Measurements from ENCODE around the gene PPFIA3.

PPFIA3 gene

GRCh38 chr19:49127674-49128544, 8.6 kb downstream of the PPFIA3 start:
- TF ChIP-seq TEAD4 (IDR thresholded peaks at IDR 0.05) (peak; percentile 33; the same call in 1 of the 2 replicates), YY1 (IDR thresholded peaks at IDR 0.05; ENCODE audit: low read depth) (peak; percentile 68; the same call in 1 of the 2 replicates), EP300 (IDR thresholded peaks at IDR 0.05; ENCODE audit: borderline replicate concordance) (no peak), NFIC (IDR thresholded peaks at IDR 0.05) (no peak), MAX (IDR thresholded peaks at IDR 0.05) (peak; percentile 100), TCF12 (IDR thresholded peaks at IDR 0.05; ENCODE audit: low read depth) (peak; percentile 75), USF1 (IDR thresholded peaks at IDR 0.05) (peak; percentile 42)

GRCh38 chr19:49128545-49129237, 9.3 kb downstream of the PPFIA3 start:
- no peak for TF ChIP-seq EP300 (IDR thresholded peaks at IDR 0.05; ENCODE audit: borderline replicate concordance)
- 0 out of 2 replicates have a peak, but pooled peaks have one; percentile 12 for TF ChIP-seq TCF12 (IDR thresholded peaks at IDR 0.05; ENCODE audit: low read depth)

GRCh38 chr19:49129238-49129583, 9.9 kb downstream of the PPFIA3 start:
- TF ChIP-seq TAF1 (IDR thresholded peaks at IDR 0.05; ENCODE audit: low read depth) (peak; percentile 10; the same call in 1 of the 2 replicates), MAX (IDR thresholded peaks at IDR 0.05) (peak; percentile 84), EP300 (IDR thresholded peaks at IDR 0.05; ENCODE audit: borderline replicate concordance) (no peak), FOXM1 (IDR thresholded peaks at IDR 0.05; ENCODE audit: borderline replicate concordance, low read depth) (no peak), TCF12 (IDR thresholded peaks at IDR 0.05; ENCODE audit: low read depth) (0 out of 2 replicates have a peak, but pooled peaks have one; percentile 2), REST (IDR thresholded peaks at IDR 0.05; ENCODE audit: low read depth) (no peak), CREB1 (IDR thresholded peaks at IDR 0.05; ENCODE audit: low read depth) (no peak), NFIC (IDR thresholded peaks at IDR 0.05) (no peak), ZBTB7A (IDR thresholded peaks at IDR 0.05; ENCODE audit: low read depth) (no peak)

GRCh38 chr19:49130325-49130724, 11.0 kb downstream of the PPFIA3 start:
- TF ChIP-seq YY1 (IDR thresholded peaks at IDR 0.05; ENCODE audit: low read depth): no peak
- TF ChIP-seq NFIC (IDR thresholded peaks at IDR 0.05): no peak

- TF ChIP-seq YY1 (IDR thresholded peaks at IDR 0.05; ENCODE audit: low read depth): no peak
- TF ChIP-seq FOXM1 (IDR thresholded peaks at IDR 0.05; ENCODE audit: borderline replicate concordance, low read depth): no peak
- no peak for TF ChIP-seq CEBPB (IDR thresholded peaks at IDR 0.05)
- TF ChIP-seq NFIC (IDR thresholded peaks at IDR 0.05): no peak
- TF ChIP-seq USF1 (IDR thresholded peaks at IDR 0.05): no peak
- TF ChIP-seq TAF1 (IDR thresholded peaks at IDR 0.05; ENCODE audit: low read depth): no peak
- TF ChIP-seq EGR1 (IDR thresholded peaks at IDR 0.05): no peak
- no peak for TF ChIP-seq TCF12 (IDR thresholded peaks at IDR 0.05; ENCODE audit: low read depth)
- TF ChIP-seq RAD21 (IDR thresholded peaks at IDR 0.05; ENCODE audit: low read depth): no peak
These were observed 13.7 kb downstream of the PPFIA3 start for GRCh38 chr19:49132974-49133609.

GRCh38 chr19:49133621-49134454, 14.5 kb downstream of the PPFIA3 start:
- TF ChIP-seq RAD21 (IDR thresholded peaks at IDR 0.05; ENCODE audit: low read depth): no peak
- no peak for TF ChIP-seq EP300 (IDR thresholded peaks at IDR 0.05; ENCODE audit: borderline replicate concordance)
- TF ChIP-seq FOXM1 (IDR thresholded peaks at IDR 0.05; ENCODE audit: borderline replicate concordance, low read depth): no peak
- TF ChIP-seq EGR1 (IDR thresholded peaks at IDR 0.05): no peak
- TF ChIP-seq YY1 (IDR thresholded peaks at IDR 0.05; ENCODE audit: low read depth): no peak
- no peak for TF ChIP-seq CEBPB (IDR thresholded peaks at IDR 0.05)
- TF ChIP-seq CREB1 (IDR thresholded peaks at IDR 0.05; ENCODE audit: low read depth): no peak
- no peak for TF ChIP-seq TAF1 (IDR thresholded peaks at IDR 0.05; ENCODE audit: low read depth)
- no peak for TF ChIP-seq TCF12 (IDR thresholded peaks at IDR 0.05; ENCODE audit: low read depth)
- TF ChIP-seq NFIC (IDR thresholded peaks at IDR 0.05): no peak
- no peak for TF ChIP-seq MAX (IDR thresholded peaks at IDR 0.05)
- no peak for TF ChIP-seq USF1 (IDR thresholded peaks at IDR 0.05)
- no peak for TF ChIP-seq REST (IDR thresholded peaks at IDR 0.05; ENCODE audit: low read depth)
- no peak for TF ChIP-seq ZBTB7A (IDR thresholded peaks at IDR 0.05; ENCODE audit: low read depth)
- no peak for TF ChIP-seq TEAD4 (IDR thresholded peaks at IDR 0.05)
